Mesenchymal stem cell (in vitro differentiated cells and primary cell): ENCODE data around the gene CST1.
A peak's percentile ranks its signal among the peaks of the same experiment; 100 is the strongest.
"Not testable (repeated sequence)": the region's sequence is repeated elsewhere in the genome, so short reads cannot be mapped to it uniquely, and the experiment has no call there.

Source experiments
- DNase-seq: peaks from one replicate; pipeline ENCODE4 v3.0.0-alpha.2; 2013
- H2AFZ ChIP-seq: one replicate; pipeline ENCODE4 v1.6.1; 2013; ENCODE audit warnings: low read depth, mild to moderate bottlenecking, control low read depth, inconsistent platforms, low read length, moderate library complexity
- H2AK5ac ChIP-seq: 2 replicates; pipeline ENCODE4 v1.6.1; 2013; ENCODE audit warnings: low read length, moderate library complexity, mild to moderate bottlenecking, inconsistent platforms; ENCODE audit not compliant: severe bottlenecking
- H2BK120ac ChIP-seq: one replicate; pipeline ENCODE4 v1.6.1; 2013; ENCODE audit warnings: low read depth, mild to moderate bottlenecking, inconsistent platforms, low read length, moderate library complexity
- H2BK12ac ChIP-seq, 2 experiments: one replicate each; pipeline ENCODE4 v1.6.1; 2013; ENCODE audit warnings: inconsistent platforms in 2 of 2, low read length in 2 of 2, mild to moderate bottlenecking in 2 of 2, moderate library complexity in 2 of 2, control low read depth in 1 of 2
- H2BK15ac ChIP-seq: one replicate; pipeline ENCODE4 v1.6.1; 2013; ENCODE audit warnings: mild to moderate bottlenecking, low read depth, inconsistent platforms; ENCODE audit not compliant: poor library complexity, severe bottlenecking
- H2BK5ac ChIP-seq: 2 replicates; pipeline ENCODE4 v1.6.1; 2013; ENCODE audit warnings: low read depth, mild to moderate bottlenecking, low read length, control low read depth, inconsistent platforms; ENCODE audit not compliant: poor library complexity, severe bottlenecking
- H3K14ac ChIP-seq, 2 experiments: one replicate each; pipeline ENCODE4 v1.6.1; 2013; ENCODE audit warnings: inconsistent platforms in 2 of 2, low read length in 2 of 2, control low read depth in 1 of 2, mild to moderate bottlenecking in 1 of 2, moderate library complexity in 1 of 2
- H3K18ac ChIP-seq, 2 experiments: one replicate each; pipeline ENCODE4 v1.6.1; 2013; ENCODE audit warnings: inconsistent platforms in 2 of 2, low read length in 2 of 2, control low read depth in 1 of 2, low read depth in 1 of 2, mild to moderate bottlenecking in 1 of 2
- H3K23ac ChIP-seq, 2 experiments: one replicate each; pipeline ENCODE4 v1.6.1; 2013; ENCODE audit warnings: inconsistent platforms in 2 of 2, low read length in 2 of 2, mild to moderate bottlenecking in 2 of 2, moderate library complexity in 2 of 2, control low read depth in 1 of 2
- H3K27ac ChIP-seq: 2 replicates; pipeline ENCODE4 v1.5.1; 2013; ENCODE audit warnings: mild to moderate bottlenecking, moderate library complexity, low read length, control low read depth, inconsistent platforms; ENCODE audit not compliant: poor library complexity, severe bottlenecking
- H3K27me3 ChIP-seq, 2 experiments: 2 replicates each; pipeline versions ENCODE4 v1.6.1 to v1.7.0; 2013; ENCODE audit warnings: low read length in 2 of 2, mild to moderate bottlenecking in 2 of 2, moderate library complexity in 2 of 2, control low read depth in 1 of 2, inconsistent platforms in 1 of 2; ENCODE audit not compliant: control insufficient read depth in 1 of 2, insufficient read depth in 1 of 2
- H3K36me3 ChIP-seq, 2 experiments: 2 replicates each; pipeline versions ENCODE4 v1.6.1 to v1.7.0; 2013; ENCODE audit warnings: low read length in 2 of 2, control low read depth in 1 of 2, inconsistent platforms in 1 of 2, low read depth in 1 of 2, mild to moderate bottlenecking in 1 of 2; ENCODE audit not compliant: insufficient read depth in 2 of 2, control insufficient read depth in 1 of 2
- H3K4ac ChIP-seq, 2 experiments: one replicate each; pipeline ENCODE4 v1.6.1; 2013; ENCODE audit warnings: inconsistent platforms in 2 of 2, low read length in 2 of 2, mild to moderate bottlenecking in 2 of 2, moderate library complexity in 2 of 2, control low read depth in 1 of 2, low read depth in 1 of 2
- H3K4me1 ChIP-seq: 2 replicates; pipeline ENCODE4 v1.6.1; 2013; ENCODE audit warnings: low read depth, low read length, control low read depth; ENCODE audit not compliant: control insufficient read depth, insufficient read depth
- H3K4me2 ChIP-seq: 2 replicates; pipeline ENCODE4 v1.6.1; 2013; ENCODE audit warnings: low read length, mild to moderate bottlenecking, inconsistent platforms; ENCODE audit not compliant: poor library complexity, severe bottlenecking
- H3K4me3 ChIP-seq, 2 experiments: 2 replicates each; pipeline versions ENCODE4 v1.5.1 to v1.7.0; 2013; ENCODE audit warnings: low read length in 2 of 2, mild to moderate bottlenecking in 2 of 2, control low read depth in 1 of 2, low read depth in 1 of 2; ENCODE audit not compliant: insufficient read depth in 1 of 2
- H3K79me1 ChIP-seq: replicated peaks from 2 replicates; pipeline ENCODE4 v1.6.1; 2013; ENCODE audit warnings: mild to moderate bottlenecking, control low read depth, low read length, inconsistent platforms; ENCODE audit not compliant: poor library complexity, severe bottlenecking
- H3K9ac ChIP-seq: 2 replicates; pipeline ENCODE4 v1.7.0; 2013; ENCODE audit warnings: mild to moderate bottlenecking, low read length, moderate library complexity
- H3K9me3 ChIP-seq: 2 replicates; pipeline ENCODE4 v1.7.0; 2013; ENCODE audit warnings: mild to moderate bottlenecking, low read length; ENCODE audit not compliant: control insufficient read depth
- H4K8ac ChIP-seq: one replicate; pipeline ENCODE4 v1.6.1; 2013; ENCODE audit warnings: inconsistent platforms, mild to moderate bottlenecking, low read length, moderate library complexity
- H4K91ac ChIP-seq: one replicate; pipeline ENCODE4 v1.6.1; 2013; ENCODE audit warnings: mild to moderate bottlenecking, low read length, inconsistent platforms
- WGBS: methylation state at CpG from one replicate; pipeline ENCODE4 v1.1.7; 2013; ENCODE audit warnings: mixed read lengths; 5-methylcytosine and 5-hydroxymethylcytosine counted together

Gene CST1

GRCh38 chr20:23759306-23759940 is 8.7 kb upstream of the CST1 start:
- Histone ChIP-seq H3K27me3 (peaks cover 4 to 26% of the 10 kb centered on the region in 2 experiments), H2AK5ac (no peak overlapping the region), H3K4ac (peak overlapping the region in 1 of 2 experiments; percentile 11), H3K36me3 (no peaks in the 10 kb centered on the region), H3K4me3 (no peak overlapping the region), H2BK15ac (no peak overlapping the region), H4K8ac (no peak overlapping the region), H2BK5ac (no peak overlapping the region), H3K14ac (no peak overlapping the region), H3K4me1 (peaks cover 6% of the 10 kb centered on the region), H3K9me3 (no peaks in the 10 kb centered on the region), H3K9ac (no peak overlapping the region), H3K18ac (peak overlapping the region; percentile 8 to 70), H3K27ac (no peak overlapping the region), H2BK12ac (peak overlapping the region in 1 of 2 experiments; percentile 87), H3K23ac (no peak overlapping the region), H3K79me1 (no peaks in the 10 kb centered on the region), H3K4me2 (no peak overlapping the region), H4K91ac (no peak overlapping the region), H2AFZ (no peak overlapping the region), H2BK120ac (no peak overlapping the region)
- peak; percentile 83 for DNase-seq
- 54% methylated on average over 2 of the region's 2 CpGs for WGBS

GRCh38 chr20:23756792-23757191 is 6.1 kb upstream of the CST1 start:
- H3K23ac ChIP-seq, H3K27ac ChIP-seq, H3K4me3 ChIP-seq, H3K4me2 ChIP-seq, H3K9ac ChIP-seq, DNase-seq, H2BK15ac ChIP-seq, H2BK120ac ChIP-seq, H2AFZ ChIP-seq, H3K9me3 ChIP-seq, H2AK5ac ChIP-seq, H3K79me1 ChIP-seq, H3K4me1 ChIP-seq, H3K36me3 ChIP-seq, H3K27me3 ChIP-seq, H4K8ac ChIP-seq, H2BK5ac ChIP-seq, H4K91ac ChIP-seq, H3K14ac ChIP-seq, H3K4ac ChIP-seq: not testable (repeated sequence)
- H2BK12ac ChIP-seq, result peak overlapping the region in 1 of 2 experiments; percentile 37
- WGBS, result 0% methylated on average over 1 of the region's 3 CpGs
- H3K18ac ChIP-seq, result peak overlapping the region in 1 of 2 experiments; percentile 34

- Histone ChIP-seq H2AFZ (peak overlapping the region; percentile 51), H2BK15ac (peak overlapping the region; percentile 80), H3K4ac (peak overlapping the region; percentile 49 to 71), H3K18ac (peak overlapping the region; percentile 92 to 95), H4K91ac (peak overlapping the region; percentile 77), H3K14ac (peak overlapping the region in 1 of 2 experiments; percentile 78), H2AK5ac (peak overlapping the region; percentile 71), H2BK12ac (peak overlapping the region; percentile 95), H2BK120ac (peak overlapping the region; percentile 89), H3K27ac (peak overlapping the region; percentile 30), H3K9ac (peak overlapping the region; percentile 54), H4K8ac (peak overlapping the region; percentile 84)
- WGBS, result 19% methylated on average over 3 of the region's 3 CpGs
- not testable (repeated sequence) for H3K4me3 ChIP-seq, H3K9me3 ChIP-seq, H2BK5ac ChIP-seq, H3K23ac ChIP-seq, H3K79me1 ChIP-seq, H3K27me3 ChIP-seq, H3K4me2 ChIP-seq, H3K36me3 ChIP-seq, H3K4me1 ChIP-seq
- DNase-seq, result peak; percentile 75
Measured at GRCh38 chr20:23755131-23755611, 4.4 kb upstream of the CST1 start.

- Histone ChIP-seq H3K36me3 (no peaks in the 10 kb centered on the region), H2BK5ac (no peak overlapping the region), H3K9ac (no peak overlapping the region), H2BK120ac (peak overlapping the region; percentile 29), H3K4ac (peak overlapping the region in 1 of 2 experiments; percentile 1), H3K4me3 (no peak overlapping the region), H2AFZ (no peak overlapping the region), H3K79me1 (no peaks in the 10 kb centered on the region), H4K91ac (peak overlapping the region; percentile 45), H3K27ac (peak overlapping the region; percentile 44), H3K9me3 (no peaks in the 10 kb centered on the region), H3K4me2 (no peak overlapping the region), H2AK5ac (peak overlapping the region; percentile 15), H3K27me3 (peaks cover 0 to 5% of the 10 kb centered on the region in 2 experiments), H3K18ac (peak overlapping the region; percentile 4 to 68), H4K8ac (peak overlapping the region; percentile 27), H3K14ac (peak overlapping the region in 1 of 2 experiments; percentile 39), H2BK15ac (no peak overlapping the region), H2BK12ac (peak overlapping the region; percentile 6 to 97), H3K4me1 (peaks cover 9% of the 10 kb centered on the region), H3K23ac (no peak overlapping the region)
- 78% methylated on average over 4 of the region's 4 CpGs for WGBS
- DNase-seq, result no peak
Measured at GRCh38 chr20:23754731-23755130, 4.0 kb upstream of the CST1 start.
